ENCODE data around the gene APBA1.

Gene APBA1

DNA sequence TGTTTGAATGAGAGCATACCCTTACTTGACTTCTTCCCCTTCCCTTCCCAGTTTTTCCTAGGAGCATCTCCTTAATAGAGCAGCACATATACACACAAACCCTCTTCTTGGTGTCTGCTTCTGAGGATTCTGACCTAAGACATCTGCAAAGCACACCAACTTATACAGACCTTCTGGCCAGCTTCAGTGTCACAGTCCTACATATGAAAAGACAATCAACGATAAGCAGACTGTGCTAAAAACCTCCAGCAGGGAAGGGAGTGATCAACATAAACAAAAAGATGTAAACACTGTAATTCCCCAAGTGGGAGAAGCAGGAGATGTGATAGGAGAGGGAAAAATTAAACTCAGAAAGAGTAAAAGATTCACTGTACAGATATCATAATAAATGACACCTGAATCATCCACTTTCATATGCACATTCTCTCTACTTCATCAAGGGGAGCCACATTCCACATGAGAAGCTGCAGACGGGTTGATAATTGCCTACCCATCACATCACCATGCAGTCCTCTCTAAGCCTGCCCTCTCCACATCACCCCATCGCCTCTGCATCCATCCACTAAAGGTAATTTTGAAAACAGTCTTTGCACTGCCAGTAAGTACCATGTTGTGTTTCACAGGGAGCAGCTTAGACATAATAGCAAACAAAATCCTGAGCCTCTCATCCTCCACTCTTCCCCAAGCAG lies 13.0 kb downstream of the APBA1 start:
- in situ Hi-C loops (cut with MboI; ENCODE audit: low sequenced_read_pairs): no loop called here

DNA sequence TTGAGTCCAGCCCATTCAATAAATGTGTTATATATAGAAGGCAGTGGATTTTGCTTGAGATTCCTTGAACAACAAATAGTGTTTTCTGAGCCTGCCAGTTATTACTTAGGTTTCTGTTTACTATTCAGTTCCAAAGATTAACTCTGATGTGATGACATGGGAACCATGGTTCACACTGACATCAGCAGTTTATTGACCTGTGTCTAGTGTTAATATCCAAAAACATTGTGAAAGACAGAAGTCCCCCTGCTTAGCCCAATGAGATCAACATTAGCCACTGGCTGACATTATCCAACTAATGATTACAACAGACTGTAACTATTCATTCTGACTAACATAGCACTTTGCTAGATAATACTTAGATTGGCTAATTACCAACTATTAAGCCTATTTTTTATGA lies 14.9 kb downstream of the APBA1 start:
- in situ Hi-C loops (cut with MboI; ENCODE audit: low sequenced_read_pairs): no loop called here

DNA sequence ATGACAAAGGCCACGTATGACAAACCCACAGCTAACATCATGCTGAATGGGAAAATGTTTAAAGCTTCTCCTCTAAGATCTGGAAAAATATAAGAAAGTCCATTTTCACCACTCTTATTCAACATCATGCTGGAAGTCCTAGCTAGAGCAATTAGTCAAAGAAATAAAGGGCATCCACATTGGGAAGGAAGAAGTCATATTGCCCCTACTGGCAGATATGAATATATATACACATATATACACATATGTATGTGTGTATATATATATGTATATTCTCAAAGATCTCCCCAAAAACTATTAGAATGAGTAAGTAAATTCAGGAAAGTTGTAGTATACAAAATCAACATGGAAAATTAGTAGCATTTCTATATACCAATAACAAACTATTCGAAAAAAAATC lies 17.1 kb downstream of the APBA1 start:
- in situ Hi-C loops (cut with MboI; ENCODE audit: low sequenced_read_pairs): no loop called here

DNA sequence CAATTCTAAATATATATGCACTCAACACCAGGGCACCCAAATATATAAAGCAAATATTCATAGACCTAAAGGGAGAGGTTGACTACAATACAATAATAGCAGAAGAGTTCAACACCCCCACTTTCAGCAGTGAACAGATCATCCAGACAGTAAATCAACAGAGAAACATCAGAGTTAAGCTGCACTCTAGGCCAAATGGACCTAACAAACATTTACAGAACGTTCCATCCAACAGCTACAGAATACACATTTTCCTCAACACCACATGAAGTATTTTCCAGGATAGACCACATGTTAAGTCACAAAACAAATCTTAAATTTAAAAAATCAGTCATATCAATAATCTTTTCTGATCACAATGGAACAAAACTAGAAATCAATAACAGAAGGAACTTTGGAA lies 18.9 kb downstream of the APBA1 start:
- in situ Hi-C loops (cut with MboI; ENCODE audit: low sequenced_read_pairs): no loop called here

DNA sequence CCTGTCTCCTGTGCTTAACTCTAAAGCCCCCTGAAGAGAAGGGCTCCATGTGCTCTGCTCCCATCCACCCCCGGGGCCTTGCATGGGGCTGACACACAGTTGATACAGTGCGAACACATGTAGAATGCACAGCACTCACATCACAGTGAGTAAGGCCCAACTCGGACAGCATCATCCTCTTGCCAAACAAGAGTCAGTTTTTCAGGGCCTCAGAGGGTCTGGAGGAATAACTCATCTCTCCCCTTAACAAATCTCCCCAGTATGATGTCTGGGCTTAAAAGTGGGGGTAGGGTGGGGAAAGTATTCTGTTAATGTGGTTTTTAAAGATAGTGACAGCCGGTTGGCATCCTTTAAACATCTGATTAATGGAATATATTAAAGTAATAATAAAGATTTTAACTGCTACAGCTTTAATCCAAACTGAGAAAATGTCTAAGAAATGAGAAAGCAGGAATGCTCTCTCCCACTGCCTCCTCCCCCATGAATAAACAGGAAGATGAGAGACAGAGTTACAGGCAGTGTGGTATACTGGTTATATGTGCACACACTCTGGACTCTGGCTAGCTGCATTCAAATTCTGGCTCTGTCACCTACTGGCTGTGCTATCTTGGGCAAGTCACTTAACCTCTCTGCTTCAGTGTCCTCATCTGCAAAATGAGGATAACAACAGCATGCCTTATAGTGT lies 22.5 kb downstream of the APBA1 start:
- in situ Hi-C loops (cut with MboI; ENCODE audit: low sequenced_read_pairs): no loop called here

DNA sequence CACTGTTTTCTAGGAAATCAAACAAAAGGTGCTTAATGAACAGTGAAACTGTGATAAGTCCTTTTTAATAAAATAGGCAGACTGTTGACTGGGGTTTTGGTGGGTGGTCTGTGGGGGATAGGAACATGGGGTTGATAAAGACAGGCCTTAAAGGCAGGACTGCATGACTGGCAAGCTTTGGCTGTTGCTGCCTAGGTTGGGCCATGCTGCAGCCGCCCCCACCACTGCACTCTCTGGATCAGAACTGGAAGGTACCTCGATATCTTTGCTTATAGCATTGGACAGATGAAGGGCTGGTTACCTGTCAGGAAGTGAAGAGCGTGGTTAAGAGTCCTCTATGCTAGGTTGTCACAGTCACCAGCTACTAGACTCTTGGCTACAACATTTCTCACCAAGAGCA lies 24.4 kb downstream of the APBA1 start:
- in situ Hi-C loops (cut with MboI; ENCODE audit: low sequenced_read_pairs): no loop called here

DNA sequence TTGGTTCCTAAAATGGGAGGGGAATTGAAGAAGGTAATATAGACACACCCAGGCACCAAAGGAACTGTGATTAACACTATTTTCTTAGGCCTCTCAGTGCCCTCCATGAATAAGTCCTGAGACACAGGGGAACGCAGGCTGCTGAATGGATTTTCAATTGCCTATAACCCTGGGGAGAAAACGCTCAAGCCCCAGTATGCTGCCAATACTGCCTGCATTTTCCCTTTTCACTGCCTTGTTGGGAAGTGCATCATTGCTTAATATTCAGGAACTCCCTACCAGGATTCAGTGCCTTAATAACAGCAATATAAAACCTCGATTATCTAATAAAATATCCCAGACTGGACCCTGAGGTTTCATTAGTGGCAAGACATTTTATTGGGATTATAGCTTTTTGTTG lies 25.4 kb downstream of the APBA1 start:
- in situ Hi-C loops (cut with MboI; ENCODE audit: low sequenced_read_pairs): no loop called here

DNA sequence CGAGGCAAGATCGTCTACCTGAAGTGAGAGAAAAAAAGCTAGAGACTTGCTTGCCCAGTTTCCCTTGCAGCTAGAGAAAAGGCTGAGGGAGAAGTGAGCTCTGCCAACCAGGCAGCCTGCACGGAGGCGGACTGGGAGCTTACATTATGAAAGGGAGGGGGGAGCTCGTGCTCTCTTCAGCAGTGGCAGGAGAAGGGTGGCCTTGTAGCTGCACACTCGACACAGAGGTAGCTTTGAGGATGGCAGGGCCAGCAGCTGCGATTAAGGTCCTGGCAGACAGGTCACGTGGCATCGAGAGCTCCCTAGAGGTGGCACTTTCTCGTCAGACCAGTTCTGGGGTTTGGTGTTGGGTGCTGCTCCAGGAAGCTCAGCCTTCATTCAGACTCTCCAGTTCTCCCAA lies 26.7 kb downstream of the APBA1 start:
- in situ Hi-C loops (cut with MboI; ENCODE audit: low sequenced_read_pairs): no loop called here

DNA sequence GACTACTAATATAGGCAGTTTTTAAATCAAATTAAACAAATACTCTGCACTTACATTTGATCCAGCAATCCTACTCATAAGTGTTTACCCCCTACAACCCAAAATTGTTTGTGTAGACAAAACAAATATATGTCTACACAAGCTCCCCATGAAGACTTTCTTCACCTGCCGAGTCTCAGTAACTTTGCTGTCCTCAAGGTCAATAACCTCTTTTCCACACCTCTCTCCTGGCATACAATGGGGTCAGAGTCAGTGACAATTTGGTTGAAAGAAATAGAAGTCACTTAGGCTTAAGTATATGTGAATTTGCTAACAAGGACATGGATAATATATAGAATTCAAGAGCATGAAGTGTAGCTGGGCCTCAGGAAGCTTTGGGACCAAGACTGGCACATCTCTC lies 29.1 kb downstream of the APBA1 start:
- in situ Hi-C loops (cut with MboI; ENCODE audit: low sequenced_read_pairs): no loop called here

DNA sequence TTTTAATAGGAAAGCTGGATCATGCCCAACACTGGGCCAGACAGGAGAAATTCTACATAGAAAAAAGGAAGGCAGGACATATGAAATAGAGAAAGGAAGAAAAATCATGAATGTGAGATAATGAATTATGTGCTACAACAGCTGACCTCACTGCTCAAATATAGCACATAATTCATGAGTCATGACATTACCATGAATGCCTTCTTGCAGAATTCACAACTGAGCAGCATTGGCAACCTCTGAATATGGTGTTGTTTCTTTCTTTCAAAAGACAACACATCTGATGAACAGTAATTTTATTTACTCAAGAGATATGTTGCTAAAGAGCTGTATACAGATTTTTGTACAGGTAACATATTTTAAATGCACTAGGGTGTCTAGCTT lies 34.4 kb downstream of the APBA1 start:
- in situ Hi-C loops (cut with MboI; ENCODE audit: low sequenced_read_pairs): no loop called here

DNA sequence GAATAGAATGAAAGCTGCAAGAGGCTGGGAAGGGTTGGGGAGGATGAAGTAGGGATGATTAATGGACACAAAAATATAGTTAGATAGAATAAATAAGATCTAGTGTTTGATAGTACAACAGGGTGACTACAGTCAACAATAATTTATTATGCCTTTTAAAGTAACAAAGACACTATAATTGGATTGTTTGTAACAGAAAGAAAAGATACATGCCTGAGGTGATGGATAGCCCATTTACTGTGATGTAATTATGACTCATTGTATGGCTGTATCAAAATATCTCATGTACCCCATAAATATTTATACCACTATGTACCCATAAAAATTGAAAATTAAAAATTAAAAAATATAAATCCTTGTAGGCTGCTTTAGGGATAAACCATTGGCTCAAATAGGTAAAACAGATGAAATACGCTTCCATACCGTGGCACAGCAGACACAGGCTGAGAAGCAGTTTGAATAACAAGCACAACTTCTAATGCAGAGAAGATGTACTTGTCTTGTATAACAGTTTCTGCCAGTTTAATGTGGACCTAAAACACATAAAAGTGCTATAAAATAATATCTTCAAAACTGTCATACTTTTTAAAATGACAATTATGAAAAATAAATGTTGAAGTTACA lies 34.9 kb downstream of the APBA1 start:
- in situ Hi-C loops (cut with MboI; ENCODE audit: low sequenced_read_pairs): no loop called here

DNA sequence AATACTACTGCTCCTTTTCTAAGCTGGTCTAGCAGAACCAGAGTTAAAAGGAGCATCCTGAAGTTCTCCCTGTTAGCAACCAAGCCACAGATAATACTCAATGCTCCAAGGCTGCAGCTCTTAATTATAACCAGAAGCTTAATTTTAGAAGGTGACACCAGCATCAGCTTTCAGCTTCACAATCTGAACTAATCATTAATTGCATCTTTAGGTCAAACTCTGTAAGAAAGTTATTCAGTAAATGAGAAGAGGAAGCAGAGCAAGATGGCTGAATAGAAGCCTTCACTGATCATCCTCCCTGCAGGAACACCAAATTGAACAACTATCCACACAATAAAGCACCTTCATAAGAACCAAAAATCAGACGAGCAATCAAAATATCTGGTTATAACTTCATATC lies 38.5 kb downstream of the APBA1 start:
- in situ Hi-C loops (cut with MboI; ENCODE audit: low sequenced_read_pairs): no loop called here

DNA sequence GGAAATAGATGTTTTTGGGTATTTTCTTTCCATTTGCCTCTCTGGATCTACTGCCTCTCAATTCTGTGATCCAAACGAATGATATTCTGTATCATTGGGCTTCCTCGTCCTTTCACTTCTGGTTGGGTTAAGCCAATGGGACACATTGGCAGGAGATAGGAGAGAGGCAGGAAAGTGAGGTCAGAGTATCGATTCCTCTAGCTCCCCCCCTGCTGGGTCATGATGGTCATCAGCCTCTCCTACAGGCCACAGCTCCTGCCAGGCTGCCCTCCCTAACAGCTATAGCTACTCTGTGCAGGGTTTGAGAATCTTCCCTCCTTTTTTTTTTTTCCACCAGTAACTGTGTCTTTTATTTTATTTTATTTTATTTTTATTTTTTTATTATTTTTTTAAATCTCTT lies 39.4 kb downstream of the APBA1 start:
- in situ Hi-C loops (cut with MboI; ENCODE audit: low sequenced_read_pairs): no loop called here

DNA sequence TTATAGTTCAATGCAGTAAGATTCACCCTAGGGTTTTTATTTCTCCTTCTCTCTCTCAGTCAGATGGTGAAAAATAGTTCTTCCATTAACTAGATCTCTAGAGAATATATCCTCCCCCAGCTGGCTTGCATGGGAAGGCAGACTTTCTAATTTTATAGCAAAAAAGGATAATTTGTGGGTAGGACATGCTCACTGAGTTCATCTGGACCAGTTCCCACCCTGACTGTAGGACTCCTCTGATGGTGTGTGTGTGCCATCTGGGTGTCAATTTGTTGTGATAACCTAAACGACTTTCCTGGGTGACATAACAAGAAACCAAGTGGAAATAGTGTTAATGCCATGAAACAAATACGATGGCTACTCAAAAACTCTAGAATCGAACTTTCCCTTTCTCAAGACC lies 44.9 kb downstream of the APBA1 start:
- in situ Hi-C loops (cut with MboI; ENCODE audit: low sequenced_read_pairs): no loop called here

DNA sequence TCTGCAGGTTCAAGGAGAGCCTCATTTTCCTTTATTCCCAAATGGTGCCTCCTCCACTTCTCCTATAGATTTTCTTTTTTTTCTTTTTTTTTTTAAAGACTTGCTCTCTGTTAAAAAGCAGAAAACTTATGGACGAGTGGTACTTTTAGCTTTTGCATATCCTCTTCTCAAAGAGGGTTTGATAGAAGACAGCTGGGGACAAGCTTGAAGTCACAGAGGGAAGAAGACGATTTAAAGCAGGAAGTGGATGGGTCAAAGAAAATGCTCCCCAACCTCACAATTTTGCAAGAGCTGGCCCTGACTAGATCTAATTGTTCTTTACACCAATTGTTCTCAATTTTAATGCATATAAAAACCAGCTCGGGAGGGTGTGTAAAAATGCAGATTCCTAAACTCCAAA lies 48.9 kb downstream of the APBA1 start:
- in situ Hi-C loops (cut with MboI; ENCODE audit: low sequenced_read_pairs): no loop called here

DNA sequence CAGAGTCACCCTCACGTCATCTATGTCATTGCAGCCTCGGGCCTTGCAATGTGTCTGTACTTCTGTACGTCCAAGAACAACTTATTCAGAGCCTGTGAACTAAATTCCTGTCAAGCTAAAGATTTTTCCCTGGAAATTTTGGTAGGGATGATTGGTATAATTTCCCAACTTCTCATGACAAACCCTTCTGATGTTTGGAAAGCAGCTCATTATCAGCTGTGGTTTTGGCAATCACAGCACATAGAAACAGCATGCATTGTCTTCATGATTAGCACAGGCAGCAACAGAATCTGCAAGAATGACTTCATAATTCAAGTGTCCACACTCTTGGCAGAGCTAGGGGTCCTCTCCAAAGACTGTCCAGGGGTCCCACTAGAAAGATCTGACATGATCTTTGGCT lies 49.5 kb downstream of the APBA1 start:
- in situ Hi-C loops (cut with MboI; ENCODE audit: low sequenced_read_pairs): no loop called here

DNA sequence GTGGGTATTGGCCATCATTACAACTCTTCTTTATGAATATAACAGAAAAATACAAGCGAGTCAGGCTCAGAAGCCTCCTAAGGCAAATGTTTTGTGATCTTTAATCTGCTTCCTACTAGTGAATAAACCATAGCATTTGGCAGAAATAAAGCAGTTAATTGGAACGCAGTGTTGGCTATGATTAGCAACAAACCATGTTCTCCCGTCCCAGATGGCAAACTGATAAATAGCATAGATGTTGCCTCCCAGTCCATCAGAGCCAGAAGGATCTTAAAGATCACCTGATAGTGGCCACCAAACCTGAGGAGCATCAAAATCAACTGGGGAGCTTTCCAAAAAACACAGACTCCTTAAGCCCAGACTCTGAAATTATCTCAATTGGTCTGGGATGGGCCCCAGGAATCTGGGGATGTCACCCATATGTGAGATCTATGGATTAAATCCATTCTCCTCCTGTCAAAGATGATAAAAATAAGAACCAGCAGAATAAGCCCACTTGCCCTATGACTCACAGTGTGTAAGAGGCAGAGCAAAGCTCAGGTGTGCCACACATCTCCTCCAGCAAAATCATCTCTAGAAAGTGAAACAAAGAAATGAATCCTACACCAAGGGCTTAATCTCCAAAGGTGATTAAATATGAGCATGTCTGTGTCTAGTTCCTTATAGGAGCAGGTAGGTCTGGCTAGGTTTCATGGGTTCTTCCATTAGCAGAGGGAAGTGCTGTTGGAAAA lies 50.3 kb downstream of the APBA1 start:
- in situ Hi-C loops (cut with MboI; ENCODE audit: low sequenced_read_pairs): no loop called here

DNA sequence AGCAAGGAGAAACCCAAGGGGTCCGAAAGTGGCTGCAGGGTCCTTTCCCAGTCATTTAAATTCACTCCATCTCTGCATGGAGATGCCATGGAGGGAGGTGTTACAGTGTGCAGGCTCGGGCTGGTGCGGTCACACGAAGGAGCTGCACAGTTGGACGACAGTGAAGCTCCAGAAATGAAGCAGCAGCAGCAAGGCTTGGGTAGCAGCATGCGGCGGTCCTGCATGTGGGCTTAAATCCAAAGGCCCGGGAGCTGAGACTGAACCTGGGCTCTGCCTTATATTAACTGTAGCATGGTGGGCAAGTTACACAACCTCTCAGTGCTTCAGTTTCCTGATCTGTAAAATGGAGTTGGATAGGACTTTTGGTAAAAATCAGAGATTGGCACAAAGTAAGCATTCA lies 51.4 kb downstream of the APBA1 start:
- in situ Hi-C loops (cut with MboI; ENCODE audit: low sequenced_read_pairs): no loop called here

DNA sequence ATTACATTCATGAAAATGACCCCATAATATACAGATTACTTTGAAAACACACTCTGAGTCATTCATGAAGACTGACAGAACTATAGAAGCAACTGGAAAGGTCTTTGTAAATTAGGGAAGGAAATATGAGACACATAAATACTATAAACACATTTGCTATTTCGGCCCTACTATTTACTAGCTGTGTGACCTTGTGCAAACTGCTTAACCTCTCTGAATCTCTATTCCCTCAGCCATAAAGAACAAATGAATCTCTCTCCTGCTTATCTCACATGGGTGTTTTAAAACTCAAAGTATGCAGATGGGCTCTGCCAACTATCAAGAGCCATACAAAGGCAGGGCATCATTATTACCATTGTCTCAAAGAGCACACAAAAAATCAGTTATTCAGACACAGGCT lies 52.9 kb downstream of the APBA1 start:
- in situ Hi-C loops (cut with MboI; ENCODE audit: low sequenced_read_pairs): no loop called here

DNA sequence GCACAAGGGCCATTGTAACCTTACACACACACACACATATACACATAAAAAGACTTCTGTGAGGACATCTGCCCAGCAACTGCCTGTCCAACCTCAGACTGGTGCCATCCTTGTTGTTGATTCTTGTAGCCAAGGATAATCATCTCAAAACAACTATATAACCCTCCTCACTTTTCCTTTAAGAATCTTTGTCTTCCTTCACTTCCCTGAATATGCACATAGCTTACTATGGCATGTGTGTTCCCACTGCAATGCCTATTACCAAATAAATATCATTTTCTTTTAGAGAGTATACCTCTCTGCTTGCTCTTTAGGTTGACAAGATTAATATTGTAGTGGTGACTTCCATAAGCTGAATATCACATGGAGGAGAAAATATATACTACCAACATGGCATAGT lies 55.2 kb downstream of the APBA1 start:
- in situ Hi-C loops (cut with MboI; ENCODE audit: low sequenced_read_pairs): no loop called here

DNA sequence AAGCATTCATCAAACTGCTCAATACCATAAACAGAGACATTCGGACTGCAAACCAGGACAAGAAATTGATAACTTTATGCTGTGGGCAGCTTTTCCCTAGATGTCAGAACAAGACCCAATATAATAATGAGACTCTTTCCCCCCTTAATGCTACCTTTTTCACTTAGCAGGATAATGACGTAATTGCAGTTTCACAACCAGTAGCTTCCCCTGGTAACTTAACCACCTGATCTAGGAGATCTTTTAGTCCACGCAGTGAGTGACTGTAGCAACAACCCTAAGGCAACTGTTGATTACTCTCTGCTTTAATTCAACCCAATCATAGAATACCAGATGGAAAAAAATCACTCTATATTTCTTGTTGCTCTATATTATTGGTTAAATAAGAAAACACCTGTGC lies 56.3 kb downstream of the APBA1 start:
- in situ Hi-C loops (cut with MboI; ENCODE audit: low sequenced_read_pairs): no loop called here

DNA sequence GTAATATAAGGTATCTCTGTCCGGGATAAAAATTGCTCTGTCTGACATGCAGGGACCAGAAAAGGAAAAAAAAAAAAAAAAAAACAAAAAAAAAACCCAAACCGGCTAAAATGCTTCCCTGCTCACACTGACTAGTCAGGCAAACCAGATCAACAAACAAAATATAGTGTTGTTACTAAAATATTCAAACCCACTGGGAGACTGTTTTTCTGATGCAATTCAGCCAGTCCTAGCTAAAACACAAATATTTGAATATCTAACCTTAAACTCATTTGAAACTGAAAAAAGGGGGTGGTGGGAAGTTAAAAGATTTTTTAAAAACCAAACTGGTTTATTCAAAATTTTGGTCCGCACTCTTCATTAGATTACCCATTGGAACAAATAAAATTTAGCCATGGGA lies 61.0 kb downstream of the APBA1 start:
- in situ Hi-C loops (cut with MboI; ENCODE audit: low sequenced_read_pairs): no loop called here

Data from hTERT RPE-1 (cell line).